DOHH2 (cell line): ENCODE data around the gene ZMYND8.

Source experiments
- EZH2phosphoT487 ChIP-seq: fragments of 200-600 bp; sonication (generic); IDR thresholded peaks from 2 replicates; pipeline ENCODE4 v1.6.1; 2017; ENCODE audit warnings: borderline replicate concordance, mild to moderate bottlenecking, antibody characterized with exemption, low read length, moderate library complexity, mixed read lengths
- TF ChIP-seq, protein P1 (sequence below): fragments of 200-600 bp; sonication (generic); IDR thresholded peaks from one replicate; pipeline ENCODE4 v1.5.1; 2014; ENCODE audit warnings: antibody characterized with exemption, mild to moderate bottlenecking, low read depth, low read length; ENCODE audit not compliant: poor library complexity, severe bottlenecking

DNA sequence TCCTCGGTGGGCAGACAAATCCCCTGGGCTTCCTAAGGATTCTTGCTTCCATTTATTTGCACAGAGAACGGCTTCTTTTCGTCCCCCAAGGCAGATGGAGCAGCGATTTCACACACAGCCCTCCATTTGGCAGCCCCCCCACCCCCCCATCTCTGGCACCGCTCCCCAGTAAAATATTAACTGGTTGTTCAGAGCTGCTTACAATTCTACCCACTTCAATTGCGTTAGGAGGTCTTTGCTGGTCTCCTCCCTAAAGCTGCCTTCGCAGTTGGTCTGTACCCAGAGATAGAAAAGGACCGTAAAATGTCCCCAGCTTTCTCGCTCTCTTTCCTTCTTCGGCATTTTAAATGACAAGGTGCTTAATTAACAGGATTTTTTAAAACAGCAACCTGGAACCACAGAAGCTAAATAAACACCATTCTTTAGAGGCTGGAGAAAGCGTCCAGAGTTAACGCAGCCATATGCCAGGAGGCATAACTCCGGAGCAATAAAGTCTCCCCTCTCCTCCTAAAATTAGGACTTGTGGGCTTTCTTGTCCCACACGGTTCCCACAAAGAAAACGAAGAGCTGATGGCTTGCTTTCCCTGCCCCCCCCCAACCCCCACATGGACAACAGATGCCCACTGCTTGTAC, 1.7 kb upstream of the ZMYND8 start:
- TF ChIP-seq EZH2phosphoT487: no peak
- TF ChIP-seq, protein P1, sequence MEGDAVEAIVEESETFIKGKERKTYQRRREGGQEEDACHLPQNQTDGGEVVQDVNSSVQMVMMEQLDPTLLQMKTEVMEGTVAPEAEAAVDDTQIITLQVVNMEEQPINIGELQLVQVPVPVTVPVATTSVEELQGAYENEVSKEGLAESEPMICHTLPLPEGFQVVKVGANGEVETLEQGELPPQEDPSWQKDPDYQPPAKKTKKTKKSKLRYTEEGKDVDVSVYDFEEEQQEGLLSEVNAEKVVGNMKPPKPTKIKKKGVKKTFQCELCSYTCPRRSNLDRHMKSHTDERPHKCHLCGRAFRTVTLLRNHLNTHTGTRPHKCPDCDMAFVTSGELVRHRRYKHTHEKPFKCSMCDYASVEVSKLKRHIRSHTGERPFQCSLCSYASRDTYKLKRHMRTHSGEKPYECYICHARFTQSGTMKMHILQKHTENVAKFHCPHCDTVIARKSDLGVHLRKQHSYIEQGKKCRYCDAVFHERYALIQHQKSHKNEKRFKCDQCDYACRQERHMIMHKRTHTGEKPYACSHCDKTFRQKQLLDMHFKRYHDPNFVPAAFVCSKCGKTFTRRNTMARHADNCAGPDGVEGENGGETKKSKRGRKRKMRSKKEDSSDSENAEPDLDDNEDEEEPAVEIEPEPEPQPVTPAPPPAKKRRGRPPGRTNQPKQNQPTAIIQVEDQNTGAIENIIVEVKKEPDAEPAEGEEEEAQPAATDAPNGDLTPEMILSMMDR: no peak
